GM23248 (cell line): ENCODE measurements around the gene DNAJC3. TPM values are rescaled to one million over a fixed set of nuclear protein-coding genes. Genes with fewer than 3 reads are reported as not detected.
"Not testable (repeated sequence)": the region's sequence is repeated elsewhere in the genome, so short reads cannot be mapped to it uniquely, and the experiment has no call there.

ENCODE experiments used
- DNase-seq: peaks from one replicate; pipeline ENCODE4 v3.0.0-alpha.2; 2015
- H2AFZ ChIP-seq: fragments of 200-600 bp; sonication (generic); 2 replicates; pipeline ENCODE4 v1.6.1; 2016; ENCODE audit warnings: antibody characterized with exemption
- H3F3A ChIP-seq: fragments of 200-600 bp; sonication (generic); 2 replicates; pipeline ENCODE4 v1.6.1; 2016; ENCODE audit warnings: mild to moderate bottlenecking, antibody characterized with exemption, mixed run types; ENCODE audit not compliant: insufficient read depth
- H3K27ac ChIP-seq: fragments of 200-600 bp; sonication (generic); 2 replicates; pipeline ENCODE4 v1.5.1; 2016; ENCODE audit warnings: mild to moderate bottlenecking
- H3K27me3 ChIP-seq: fragments of 200-600 bp; sonication (generic); replicated peaks from 2 replicates; pipeline ENCODE4 v1.6.1; 2016; ENCODE audit warnings: mild to moderate bottlenecking; ENCODE audit not compliant: insufficient read depth
- H3K36me3 ChIP-seq: fragments of 200-600 bp; sonication (generic); 2 replicates; pipeline ENCODE4 v1.6.1; 2016; ENCODE audit warnings: low read depth, mild to moderate bottlenecking
- H3K4me1 ChIP-seq: fragments of 200-600 bp; sonication (generic); 2 replicates; pipeline ENCODE4 v1.6.1; 2016; ENCODE audit warnings: mild to moderate bottlenecking; ENCODE audit not compliant: insufficient read depth
- H3K4me2 ChIP-seq: fragments of 200-600 bp; sonication (generic); one replicate; pipeline ENCODE4 v1.6.1; 2016; ENCODE audit warnings: mild to moderate bottlenecking; ENCODE audit not compliant: unreplicated experiment
- H3K4me3 ChIP-seq: fragments of 200-600 bp; sonication (generic); 2 replicates; pipeline ENCODE4 v1.5.1; 2016; ENCODE audit warnings: mild to moderate bottlenecking
- H3K79me2 ChIP-seq: fragments of 200-600 bp; sonication (generic); 2 replicates; pipeline ENCODE4 v1.6.1; 2016; ENCODE audit warnings: mild to moderate bottlenecking; ENCODE audit not compliant: insufficient read depth
- H3K9ac ChIP-seq: fragments of 200-600 bp; sonication (generic); 2 replicates; pipeline ENCODE4 v1.6.1; 2016; ENCODE audit warnings: mild to moderate bottlenecking
- H3K9me2 ChIP-seq: fragments of 200-600 bp; sonication (generic); 2 replicates; pipeline ENCODE4 v1.6.1; 2016; ENCODE audit warnings: mixed run types, mild to moderate bottlenecking, moderate library complexity; ENCODE audit not compliant: insufficient read depth
- H3K9me3 ChIP-seq: fragments of 200-600 bp; sonication (generic); one replicate; pipeline ENCODE4 v1.6.1; 2017; ENCODE audit warnings: low read depth
- H4K20me1 ChIP-seq: fragments of 200-600 bp; sonication (generic); 2 replicates; pipeline ENCODE4 v1.6.0; 2016; ENCODE audit not compliant: insufficient read depth
- EZH2 ChIP-seq: fragments of 200-600 bp; sonication (generic); IDR thresholded peaks from 2 replicates; pipeline ENCODE4 v1.6.1; 2018; ENCODE audit warnings: antibody characterized with exemption, mild to moderate bottlenecking; ENCODE audit not compliant: insufficient read depth, poor library complexity, severe bottlenecking
- EZH2phosphoT487 ChIP-seq: fragments of 200-600 bp; sonication (generic); IDR thresholded peaks from 2 replicates; pipeline ENCODE4 v1.6.1; 2018; ENCODE audit warnings: antibody characterized with exemption, moderate library complexity, mild to moderate bottlenecking, low read depth; ENCODE audit not compliant: insufficient read depth
- WGBS, 2 experiments: methylation state at CpG; one replicate each; pipeline ENCODE4 v1.1.6; 2015 to 2017; ENCODE audit warnings: low lambda C conversion rate in 2 of 2, low coverage in 1 of 2; ENCODE audit errors: missing lambda C conversion rate in 2 of 2; 5-methylcytosine and 5-hydroxymethylcytosine counted together
- in situ Hi-C: fragments of 300-500 bp; cut with MboI; formaldehyde crosslinking; loops from 2 replicates; pipeline ENCODE4 v1.15.0; 2020
- polyA plus RNA-seq: library from polyadenylated mRNA; unstranded; fragments of >200 nt; fragmentation: Nextera tagmentation; extraction: Ambion mirVana; gene quantifications from 2 replicates; pipeline ENCODE4 v1.2.1, GENCODE V29; 2016
- total RNA-seq: library from RNA; depleted of rRNA; stranded (reverse); fragments of >200 nt; shearing (Covaris generic); gene quantifications from 2 replicates; pipeline ENCODE4 v1.2.3, GENCODE V29; 2014

DNAJC3 gene
- total and polyA plus RNA-seq, 2 experiments from 2014 or later, result 39.5 to 42.4 TPM

DNA sequence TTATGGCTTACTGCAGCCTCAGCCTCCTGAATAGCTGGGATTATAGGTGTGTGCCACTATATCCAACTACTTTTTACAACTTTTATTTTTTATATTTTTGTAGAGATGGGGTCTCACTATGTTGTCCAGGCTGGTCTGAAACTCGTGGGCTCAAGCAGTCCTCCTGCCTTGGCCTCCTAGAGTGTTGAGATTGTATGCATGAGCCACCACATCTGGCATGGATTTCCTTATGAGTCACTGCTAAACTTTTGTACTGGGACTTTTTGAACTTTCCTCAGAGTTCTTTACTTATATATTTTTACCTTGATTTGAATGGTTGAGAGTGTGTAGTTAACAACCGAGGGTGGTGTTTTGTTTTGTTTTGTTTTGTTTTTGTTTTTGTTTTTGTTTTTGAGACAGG lies 33.4 kb downstream of the DNAJC3 start:
- Histone ChIP-seq H3F3A (peaks cover 24% of the 10 kb centered on the region), H4K20me1 (no peaks in the 10 kb centered on the region), H3K27me3 (no peaks in the 10 kb centered on the region), H3K27ac (0 out of 2 replicates have a peak overlapping the region, but pooled peaks have one; percentile 8), H3K4me1 (peaks cover 31% of the 10 kb centered on the region), H3K36me3 (peaks cover 19% of the 10 kb centered on the region), H3K9me3 (no peaks in the 10 kb centered on the region), H3K79me2 (peaks cover 32% of the 10 kb centered on the region), H3K9me2 (no peaks in the 10 kb centered on the region), H2AFZ (no peak overlapping the region), H3K9ac (no peak overlapping the region), H3K4me3 (no peak overlapping the region), H3K4me2 (no peak overlapping the region)
- peak; percentile 70 for DNase-seq
- WGBS, 2 experiments, result 47 to 49% methylated on average over 2 of the region's 2 CpGs
- TF ChIP-seq EZH2 (no peak), EZH2phosphoT487 (no peak)
- in situ Hi-C loops, result no loop called here

DNA sequence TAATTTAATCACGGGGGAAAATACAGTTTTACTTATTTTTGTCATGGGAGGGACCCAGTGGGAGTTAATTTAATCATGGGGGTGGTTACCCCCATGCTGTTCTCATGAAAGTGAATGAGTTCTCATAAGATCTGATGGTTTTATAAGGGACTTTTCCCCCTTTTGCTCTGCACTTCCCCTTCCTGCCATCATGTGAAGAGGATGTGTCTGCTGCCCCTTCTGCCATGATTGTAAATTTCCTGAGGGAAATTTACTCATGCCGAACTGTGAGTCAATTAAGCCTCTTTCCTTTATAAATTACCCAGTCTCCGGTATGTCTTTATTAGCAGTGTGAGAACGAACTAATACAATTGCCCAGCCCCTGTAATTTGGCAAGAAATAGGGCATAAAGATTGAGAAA lies 35.9 kb downstream of the DNAJC3 start:
- peaks cover 36% of the 10 kb centered on the region for H3F3A ChIP-seq
- H3K9me2 ChIP-seq, result not testable (repeated sequence)
- WGBS, 2 experiments, result 91% methylated on average over 4 of the region's 4 CpGs

DNA sequence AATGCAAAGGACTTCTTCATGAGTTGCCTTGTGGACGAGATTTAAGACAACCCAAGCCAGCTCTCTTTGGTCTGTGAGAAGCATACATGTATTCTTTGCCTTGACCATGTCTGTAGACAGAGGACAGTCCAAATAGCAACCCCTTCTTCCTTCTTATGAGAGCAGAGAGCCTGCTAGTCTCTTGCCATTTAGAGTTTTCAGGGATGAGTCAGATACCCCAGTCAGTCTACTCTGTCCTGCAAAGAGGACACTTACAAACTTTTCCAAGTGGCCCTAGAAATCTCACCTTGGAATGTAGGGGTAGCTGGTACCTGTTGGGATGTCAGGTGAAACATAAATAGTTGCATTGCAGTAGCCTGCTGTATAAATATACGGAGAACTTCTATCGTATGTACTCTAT lies 36.7 kb downstream of the DNAJC3 start:
- Histone ChIP-seq H3K36me3 (peaks cover 19% of the 10 kb centered on the region), H3K79me2 (peaks cover 61% of the 10 kb centered on the region), H4K20me1 (no peaks in the 10 kb centered on the region), H3K4me2 (peak overlapping the region; percentile 41), H3K9ac (no peak overlapping the region), H3K9me3 (no peaks in the 10 kb centered on the region), H3K9me2 (no peaks in the 10 kb centered on the region), H3K4me3 (no peak overlapping the region), H3K4me1 (peaks cover 32% of the 10 kb centered on the region), H3K27ac (peak overlapping the region; percentile 69), H3K27me3 (no peaks in the 10 kb centered on the region), H3F3A (peaks cover 36% of the 10 kb centered on the region), H2AFZ (no peak overlapping the region)
- in situ Hi-C loops, result no loop called here
- TF ChIP-seq EZH2phosphoT487, result no peak
- no peak for TF ChIP-seq EZH2
- WGBS, 2 experiments, result 94% methylated on average over 3 of the region's 3 CpGs
- DNase-seq, result peak; percentile 53

More for the DNA sequence above, 35.9 kb downstream of the DNAJC3 start:
- H2AFZ ChIP-seq, H3K4me3 ChIP-seq, H3K27me3 ChIP-seq, H3K4me2 ChIP-seq, H3K9ac ChIP-seq, DNase-seq, in situ Hi-C loops, H4K20me1 ChIP-seq, H3K27ac ChIP-seq, H3K9me3 ChIP-seq: not testable (repeated sequence)
- Histone ChIP-seq H3K79me2 (peaks cover 53% of the 10 kb centered on the region), H3K4me1 (peaks cover 32% of the 10 kb centered on the region), H3K36me3 (peaks cover 19% of the 10 kb centered on the region)

DNA sequence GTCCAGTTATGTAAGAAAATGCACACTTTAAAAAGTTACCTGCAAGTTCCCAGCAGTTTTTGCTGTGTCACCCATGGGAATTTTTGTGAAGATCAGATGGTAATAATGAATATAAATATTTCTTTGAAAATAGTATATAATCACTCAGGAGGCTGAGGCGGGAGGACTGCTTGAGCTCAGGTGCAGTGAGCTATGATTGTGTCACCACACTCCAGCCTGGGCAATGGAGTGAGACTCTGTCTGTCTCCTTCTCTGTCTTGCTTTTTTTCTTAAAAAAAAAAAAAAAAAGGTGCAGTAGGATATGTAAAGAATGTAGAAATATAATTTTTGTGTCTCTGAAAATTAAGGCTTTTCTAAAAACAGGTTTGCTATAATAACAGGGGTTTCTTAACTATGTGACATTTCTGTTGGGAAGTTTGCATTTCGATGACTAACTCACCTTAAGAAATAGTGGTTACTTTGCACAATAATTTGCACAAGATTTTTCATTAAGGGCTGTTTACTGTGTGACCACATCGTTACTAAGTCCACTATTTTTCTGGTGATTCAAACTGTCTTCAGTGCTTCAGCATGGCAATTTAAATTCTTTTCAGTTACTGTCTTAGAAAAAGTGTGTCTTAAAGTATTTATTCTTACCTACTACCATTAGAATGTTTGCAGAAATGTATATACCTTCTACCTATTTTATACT lies 37.3 kb downstream of the DNAJC3 start:
- peaks cover 68% of the 10 kb centered on the region for H3K79me2 ChIP-seq
- H3K4me1 ChIP-seq, result peaks cover 32% of the 10 kb centered on the region
- H3F3A ChIP-seq, result peaks cover 36% of the 10 kb centered on the region
- in situ Hi-C loops, result no loop called here
- H3K9me2 ChIP-seq, result no peaks in the 10 kb centered on the region
- peak overlapping the region; percentile 56 for H3K4me2 ChIP-seq
- peaks cover 19% of the 10 kb centered on the region for H3K36me3 ChIP-seq
- TF ChIP-seq EZH2 (no peak), EZH2phosphoT487 (0 out of 2 replicates have a peak, but pooled peaks have one; percentile 83)
- 30% methylated on average over 3 of the region's 3 CpGs for WGBS, 2 experiments
- H3K27ac ChIP-seq, result peak overlapping the region; percentile 69
- no peak overlapping the region for H3K4me3 ChIP-seq
- no peak overlapping the region for H2AFZ ChIP-seq
- DNase-seq, result peak; percentile 92
- H3K9ac ChIP-seq, result peak overlapping the region; percentile 33
- no peaks in the 10 kb centered on the region for H3K27me3 ChIP-seq
- no peaks in the 10 kb centered on the region for H4K20me1 ChIP-seq
- no peaks in the 10 kb centered on the region for H3K9me3 ChIP-seq

DNA sequence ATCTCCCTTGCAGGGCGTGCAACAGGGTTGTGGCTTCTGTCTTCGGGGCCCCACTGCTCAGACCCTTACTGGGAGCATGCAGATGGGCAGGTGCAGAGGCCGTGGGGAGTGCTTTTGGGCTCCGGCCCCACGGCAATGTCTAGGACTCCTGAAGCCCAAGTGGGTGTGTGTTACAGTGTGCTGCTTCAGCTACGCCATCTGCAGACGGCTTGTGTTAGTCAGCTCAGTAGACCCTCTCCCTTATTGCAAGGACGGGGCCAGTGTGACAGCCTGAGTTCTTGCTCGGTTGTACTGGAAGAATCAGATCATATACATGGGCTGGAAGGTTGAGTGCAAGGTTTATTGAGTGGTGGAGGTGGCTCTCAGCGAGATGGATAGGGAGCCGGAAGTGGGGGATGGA lies 39.3 kb downstream of the DNAJC3 start:
- H3K9ac ChIP-seq, result no peak overlapping the region
- no peaks in the 10 kb centered on the region for H4K20me1 ChIP-seq
- no peak for DNase-seq
- H3F3A ChIP-seq, result peaks cover 36% of the 10 kb centered on the region
- H3K9me2 ChIP-seq, result no peaks in the 10 kb centered on the region
- H2AFZ ChIP-seq, result no peak overlapping the region
- 90% methylated on average over 11 of the region's 11 CpGs for WGBS, 2 experiments
- no peak overlapping the region for H3K4me2 ChIP-seq
- in situ Hi-C loops, result no loop called here
- H3K27ac ChIP-seq, result no peak overlapping the region
- H3K79me2 ChIP-seq, result peaks cover 72% of the 10 kb centered on the region
- no peak for TF ChIP-seq EZH2
- no peak for TF ChIP-seq EZH2phosphoT487
- H3K4me1 ChIP-seq, result peaks cover 23% of the 10 kb centered on the region
- peaks cover 6% of the 10 kb centered on the region; the same call in 1 of the 2 replicates for H3K36me3 ChIP-seq
- H3K27me3 ChIP-seq, result no peaks in the 10 kb centered on the region
- H3K4me3 ChIP-seq, result no peak overlapping the region
- no peaks in the 10 kb centered on the region for H3K9me3 ChIP-seq
